GM12872 (cell line): ENCODE measurements around the gene GPR55.
A peak's percentile ranks its signal among the peaks of the same experiment; 100 is the strongest.

Source experiments
- CTCF ChIP-seq: IDR thresholded peaks from 3 replicates; pipeline ENCODE4 v1.5.1; 2011; ENCODE audit warnings: low read depth, mild to moderate bottlenecking, low read length, moderate library complexity; ENCODE audit not compliant: insufficient read depth

The GPR55 gene

GRCh38 chr2:230924470-230925341 lies at the start of gene GPR55:
Gene GPR55, minus strand, starts transcription at chr2:230925242. Its CDS starts 14,280 bp downstream, at chr2:230910962.
- peak; percentile 84 for TF ChIP-seq CTCF

GRCh38 chr2:230974096-230974913 lies 49.3 kb upstream of the GPR55 start:
- TF ChIP-seq CTCF: no peak

- no peak for TF ChIP-seq CTCF
Measured at GRCh38 chr2:230972046-230972445, 47.0 kb upstream of the GPR55 start.

- no peak for TF ChIP-seq CTCF
Measured at GRCh38 chr2:230969659-230970015, 44.6 kb upstream of the GPR55 start.

- no peak for TF ChIP-seq CTCF
Measured at GRCh38 chr2:230968921-230969658, 44.0 kb upstream of the GPR55 start.

GRCh38 chr2:230967113-230967512 lies 42.1 kb upstream of the GPR55 start:
- no peak for TF ChIP-seq CTCF
